Lower leg skin (tissue), 4 donors: Measurements from ENCODE around the gene ZDHHC7. TPM values are rescaled to one million over a fixed set of nuclear protein-coding genes. Genes with fewer than 3 reads are reported as not detected.

Experiments used
- DNase-seq, 2 donors: peaks; one replicate each; pipeline ENCODE4 v3.0.0-alpha.2; 2019; ENCODE audit warnings: low spot score in 2 of 2
- H3K4me3 ChIP-seq: fragments of 200-600 bp; sonication (generic); 2 replicates; pipeline ENCODE4 v1.5.1; 2017; ENCODE audit warnings: mild to moderate bottlenecking, low read depth; ENCODE audit not compliant: poor library complexity, severe bottlenecking
- POLR2A ChIP-seq, 2 donors: fragments of 450-650 bp; IDR thresholded peaks; one replicate each; pipeline ENCODE4 v1.6.1; 2016 to 2017; ENCODE audit warnings: antibody characterized with exemption in 2 of 2, mild to moderate bottlenecking in 1 of 2, moderate library complexity in 1 of 2
- WGBS, 2 donors: methylation state at CpG; one replicate each; pipeline ENCODE4 v1.1.5; 2018; 5-methylcytosine and 5-hydroxymethylcytosine counted together
- intact Hi-C: fragments of 100-400 bp; cut with DNase I; formaldehyde crosslinking; loops from one replicate; pipeline ENCODE4 v1.15.0; 2023; ENCODE audit warnings: low total_unique reads
- total RNA-seq, 4 donors: library from RNA; depleted of rRNA; stranded (reverse); fragments of >200 nt; gene quantifications; one replicate each; pipeline ENCODE4 v1.1.0, GENCODE V29; 2016
- TF ChIP-seq, protein P1 (sequence below), 3 donors: fragments of 450-650 bp; IDR thresholded peaks; one replicate each; pipeline ENCODE4 v1.5.1; 2016; ENCODE audit warnings: antibody characterized with exemption in 3 of 3, mild to moderate bottlenecking in 3 of 3, moderate library complexity in 2 of 3

Gene ZDHHC7
- total RNA-seq, 4 donors from 2014 or later, result 39.7 to 56.5 (median 47.3) TPM

DNA sequence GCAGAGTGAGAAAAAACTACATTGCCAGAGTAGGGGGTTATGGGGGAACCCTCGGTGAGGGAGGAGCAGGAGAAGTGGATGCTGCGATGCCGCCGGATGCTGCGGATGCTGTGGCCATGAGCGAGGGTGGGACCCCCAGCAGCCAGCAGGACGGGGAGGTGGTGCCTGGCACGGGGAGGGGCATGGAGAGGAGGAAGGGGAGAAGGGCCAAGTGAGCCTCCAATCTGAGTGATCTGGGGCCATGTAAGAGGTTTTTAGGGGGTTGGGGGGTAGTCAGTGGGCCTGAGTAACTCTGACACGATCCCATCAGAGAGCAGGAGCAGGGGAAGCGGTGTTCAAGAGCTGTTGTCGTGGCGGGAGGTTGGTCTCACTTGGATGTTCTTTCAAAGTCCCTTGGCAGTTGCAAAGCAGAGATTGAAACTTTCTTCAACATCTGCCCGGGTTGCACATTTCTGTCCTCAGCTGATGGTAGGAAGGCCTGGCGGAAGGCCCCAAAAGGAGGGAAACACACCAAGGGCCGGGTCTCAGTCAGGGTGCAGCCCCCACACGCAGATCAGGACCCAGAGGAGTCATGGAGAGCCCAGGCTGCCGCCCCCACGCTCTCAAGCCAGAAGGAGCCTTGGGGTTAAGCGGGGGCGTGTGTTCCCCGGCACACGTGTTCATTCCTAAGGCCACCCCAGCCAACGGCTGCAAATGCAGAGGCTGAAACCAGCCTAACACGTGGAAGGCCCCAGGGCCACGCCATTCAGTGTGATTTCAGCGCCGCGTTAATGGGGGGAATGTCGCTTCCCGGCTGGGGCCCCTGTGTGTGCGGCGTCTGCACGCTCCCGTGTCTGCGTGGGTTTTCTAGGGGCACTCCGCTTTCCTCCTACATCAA is 81.7 kb downstream of the ZDHHC7 start:
- TF ChIP-seq POLR2A (IDR thresholded peaks at IDR 0.05), result no peak
- TF ChIP-seq, protein P1, sequence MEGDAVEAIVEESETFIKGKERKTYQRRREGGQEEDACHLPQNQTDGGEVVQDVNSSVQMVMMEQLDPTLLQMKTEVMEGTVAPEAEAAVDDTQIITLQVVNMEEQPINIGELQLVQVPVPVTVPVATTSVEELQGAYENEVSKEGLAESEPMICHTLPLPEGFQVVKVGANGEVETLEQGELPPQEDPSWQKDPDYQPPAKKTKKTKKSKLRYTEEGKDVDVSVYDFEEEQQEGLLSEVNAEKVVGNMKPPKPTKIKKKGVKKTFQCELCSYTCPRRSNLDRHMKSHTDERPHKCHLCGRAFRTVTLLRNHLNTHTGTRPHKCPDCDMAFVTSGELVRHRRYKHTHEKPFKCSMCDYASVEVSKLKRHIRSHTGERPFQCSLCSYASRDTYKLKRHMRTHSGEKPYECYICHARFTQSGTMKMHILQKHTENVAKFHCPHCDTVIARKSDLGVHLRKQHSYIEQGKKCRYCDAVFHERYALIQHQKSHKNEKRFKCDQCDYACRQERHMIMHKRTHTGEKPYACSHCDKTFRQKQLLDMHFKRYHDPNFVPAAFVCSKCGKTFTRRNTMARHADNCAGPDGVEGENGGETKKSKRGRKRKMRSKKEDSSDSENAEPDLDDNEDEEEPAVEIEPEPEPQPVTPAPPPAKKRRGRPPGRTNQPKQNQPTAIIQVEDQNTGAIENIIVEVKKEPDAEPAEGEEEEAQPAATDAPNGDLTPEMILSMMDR (IDR thresholded peaks at IDR 0.05), result no peak
- intact Hi-C loops, result no loop called here
- 57 to 67% methylated on average over 34 to 36 of the region's 36 CpGs for WGBS, 2 donors
- DNase-seq, result no peak
- no peak overlapping the region for H3K4me3 ChIP-seq

DNA sequence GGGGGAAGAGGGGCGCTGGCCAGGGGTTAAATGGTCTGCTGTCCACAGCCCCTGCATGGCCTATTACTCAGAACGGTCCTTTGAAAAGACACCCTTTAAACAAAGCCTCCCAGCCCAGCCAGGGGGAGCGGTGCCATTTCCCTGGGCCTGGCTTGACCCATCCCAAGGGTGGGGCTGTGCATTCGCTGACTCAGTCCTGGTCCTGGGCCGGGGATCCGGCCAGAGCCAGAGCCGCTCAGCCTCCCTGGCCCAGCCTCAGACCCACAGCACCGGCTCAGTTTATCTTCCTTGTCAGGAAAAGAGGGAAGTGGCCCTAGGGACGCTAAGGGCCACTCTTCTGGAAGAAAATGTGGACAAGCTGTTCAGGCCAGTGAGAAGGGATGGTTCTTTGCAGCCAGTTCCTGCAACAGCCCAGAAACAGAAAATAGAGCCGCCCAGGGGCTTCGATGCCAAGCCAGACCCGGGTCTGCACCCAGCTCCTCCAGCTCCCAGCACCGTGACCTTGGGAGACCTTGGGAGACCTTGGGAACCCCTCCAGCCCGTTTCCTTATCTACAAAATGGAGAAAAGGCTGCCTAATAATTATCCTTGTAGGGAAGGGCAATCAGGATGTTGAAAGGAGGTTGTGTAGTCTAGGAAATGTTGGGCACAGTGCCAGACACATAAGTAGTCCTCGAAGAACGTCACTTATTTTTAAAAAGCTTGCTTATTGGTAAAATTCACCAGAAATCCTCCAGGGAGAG is 82.5 kb downstream of the ZDHHC7 start:
- H3K4me3 ChIP-seq, result no peak overlapping the region
- no peak for TF ChIP-seq POLR2A (IDR thresholded peaks at IDR 0.05)
- TF ChIP-seq, protein P1 (IDR thresholded peaks at IDR 0.05), result no peak
- DNase-seq, result peak; percentile 69 to 95
- WGBS, 2 donors, result 48 to 51% methylated on average over 16 of the region's 16 CpGs
- intact Hi-C loops, result no loop called here

DNA sequence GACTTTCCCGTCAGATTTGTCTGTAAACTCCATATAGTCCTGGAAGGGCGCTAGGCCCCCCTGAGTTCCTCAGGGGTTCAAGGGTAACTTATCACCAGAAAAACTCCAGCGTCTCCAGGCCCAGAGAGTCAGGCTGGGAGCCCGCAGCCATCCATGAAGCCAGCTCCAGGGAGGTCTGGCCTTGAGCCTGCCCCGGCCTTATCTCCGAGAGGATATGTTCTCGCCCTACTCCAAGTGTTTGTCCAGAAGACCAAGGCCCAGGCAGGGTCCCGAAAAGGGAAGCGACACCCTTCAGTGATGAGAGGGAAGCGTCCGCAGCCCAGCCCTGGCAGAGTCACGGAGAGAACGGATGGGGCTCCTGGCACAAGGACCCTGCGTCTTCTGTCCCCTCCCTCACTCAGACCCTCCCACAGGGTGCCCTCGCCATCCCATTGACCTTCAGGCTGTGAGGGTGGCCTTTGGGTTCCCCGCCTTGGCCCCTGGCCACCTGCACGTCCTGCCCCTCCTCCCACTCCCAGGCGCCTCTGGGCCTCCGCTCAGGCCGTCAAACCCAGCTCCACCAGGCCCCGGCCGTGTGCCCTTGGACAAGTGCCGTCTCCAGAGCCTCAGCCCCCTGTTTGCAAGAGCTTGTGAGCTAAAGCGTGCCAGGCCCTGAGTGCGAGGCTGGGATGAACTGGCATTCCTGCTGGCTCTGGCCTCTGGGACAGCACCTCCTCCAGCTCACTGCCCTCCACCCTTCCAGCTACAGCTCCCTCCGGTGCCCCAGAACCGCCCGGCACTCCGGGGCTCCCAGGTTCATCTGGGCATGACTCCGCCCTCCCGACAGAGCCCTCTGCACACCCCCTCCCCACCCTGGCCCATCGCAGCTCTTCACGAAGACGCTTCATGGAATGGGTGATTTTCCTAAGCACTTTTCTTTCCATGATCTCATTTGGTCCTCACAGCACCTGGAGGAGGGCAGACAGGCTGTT is 83.4 kb downstream of the ZDHHC7 start:
- TF ChIP-seq, protein P1 (IDR thresholded peaks at IDR 0.05), result no peak
- TF ChIP-seq POLR2A (IDR thresholded peaks at IDR 0.05), result no peak
- no peak for DNase-seq
- H3K4me3 ChIP-seq, result no peak overlapping the region
- WGBS, 2 donors, result 64 to 85% methylated on average over 31 to 34 of the region's 34 CpGs
- intact Hi-C loops, result no loop called here

DNA sequence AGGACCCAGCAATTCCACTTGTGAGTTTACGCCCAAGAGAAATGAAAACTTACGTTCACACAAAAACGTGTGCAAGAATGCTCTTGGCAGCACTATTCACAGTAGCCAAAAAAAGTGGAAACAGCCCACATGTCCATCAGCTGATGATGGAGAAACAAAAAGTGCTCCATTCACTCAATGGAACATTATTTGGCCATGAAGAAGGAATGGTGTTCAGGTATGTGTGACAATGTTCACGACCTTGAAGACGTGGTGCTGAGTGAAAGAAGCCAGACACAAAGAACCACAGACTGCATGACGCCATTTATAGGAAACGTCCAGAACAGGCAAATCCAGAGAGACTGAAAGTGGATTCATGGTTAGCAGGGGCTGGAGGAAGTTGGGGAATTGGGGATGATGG is 84.9 kb downstream of the ZDHHC7 start:
- intact Hi-C loops, result no loop called here
- H3K4me3 ChIP-seq, result no peak overlapping the region
- no peak for TF ChIP-seq POLR2A (IDR thresholded peaks at IDR 0.05)
- WGBS, 2 donors, result 44 to 58% methylated on average over 7 of the region's 7 CpGs
- DNase-seq, result no peak

DNA sequence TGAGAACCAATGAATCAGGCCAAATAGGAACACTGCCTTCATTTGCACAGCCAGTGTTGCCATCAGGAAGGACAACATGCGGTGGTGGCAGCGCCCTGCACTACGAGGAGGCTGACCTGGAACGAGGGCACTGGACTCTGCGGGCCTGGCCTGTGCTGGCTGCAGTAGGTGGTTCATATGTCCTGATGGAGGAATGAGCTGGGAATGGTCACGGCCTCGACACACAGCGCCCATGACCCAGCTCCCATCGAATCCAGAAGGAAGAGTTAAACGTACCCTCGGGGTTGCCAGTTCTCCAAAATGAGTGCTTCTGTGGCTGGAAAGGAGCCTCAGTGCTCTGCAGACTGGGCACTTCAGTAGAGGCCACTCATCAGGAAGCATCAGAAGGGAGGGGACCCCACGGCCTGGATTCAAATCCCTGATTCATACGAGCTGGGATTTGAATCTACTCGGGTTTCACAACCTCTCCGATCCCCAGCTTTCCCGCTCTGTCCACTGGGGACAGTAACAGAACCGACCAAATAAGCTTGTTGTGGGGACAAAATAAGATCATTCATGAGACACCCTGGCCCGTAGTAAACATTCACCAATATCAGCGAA is 85.5 kb downstream of the ZDHHC7 start:
- 81 to 86% methylated on average over 18 to 19 of the region's 19 CpGs for WGBS, 2 donors
- no peak for TF ChIP-seq POLR2A (IDR thresholded peaks at IDR 0.05)
- TF ChIP-seq, protein P1 (IDR thresholded peaks at IDR 0.05), result no peak
- no peak for DNase-seq
- intact Hi-C loops, result no loop called here
- no peak overlapping the region for H3K4me3 ChIP-seq
